GM23248 (cell line): ENCODE data around the gene PLXND1. TPM values are rescaled to one million over a fixed set of nuclear protein-coding genes. Genes with fewer than 3 reads are reported as not detected.

Experiments used
- DNase-seq: peaks from one replicate; pipeline ENCODE4 v3.0.0-alpha.2; 2015
- H2AFZ ChIP-seq: fragments of 200-600 bp; sonication (generic); 2 replicates; pipeline ENCODE4 v1.6.1; 2016; ENCODE audit warnings: antibody characterized with exemption
- H3F3A ChIP-seq: fragments of 200-600 bp; sonication (generic); 2 replicates; pipeline ENCODE4 v1.6.1; 2016; ENCODE audit warnings: mild to moderate bottlenecking, antibody characterized with exemption, mixed run types; ENCODE audit not compliant: insufficient read depth
- H3K27ac ChIP-seq: fragments of 200-600 bp; sonication (generic); 2 replicates; pipeline ENCODE4 v1.5.1; 2016; ENCODE audit warnings: mild to moderate bottlenecking
- H3K27me3 ChIP-seq: fragments of 200-600 bp; sonication (generic); replicated peaks from 2 replicates; pipeline ENCODE4 v1.6.1; 2016; ENCODE audit warnings: mild to moderate bottlenecking; ENCODE audit not compliant: insufficient read depth
- H3K36me3 ChIP-seq: fragments of 200-600 bp; sonication (generic); 2 replicates; pipeline ENCODE4 v1.6.1; 2016; ENCODE audit warnings: low read depth, mild to moderate bottlenecking
- H3K4me1 ChIP-seq: fragments of 200-600 bp; sonication (generic); 2 replicates; pipeline ENCODE4 v1.6.1; 2016; ENCODE audit warnings: mild to moderate bottlenecking; ENCODE audit not compliant: insufficient read depth
- H3K4me2 ChIP-seq: fragments of 200-600 bp; sonication (generic); one replicate; pipeline ENCODE4 v1.6.1; 2016; ENCODE audit warnings: mild to moderate bottlenecking; ENCODE audit not compliant: unreplicated experiment
- H3K4me3 ChIP-seq: fragments of 200-600 bp; sonication (generic); 2 replicates; pipeline ENCODE4 v1.5.1; 2016; ENCODE audit warnings: mild to moderate bottlenecking
- H3K79me2 ChIP-seq: fragments of 200-600 bp; sonication (generic); 2 replicates; pipeline ENCODE4 v1.6.1; 2016; ENCODE audit warnings: mild to moderate bottlenecking; ENCODE audit not compliant: insufficient read depth
- H3K9ac ChIP-seq: fragments of 200-600 bp; sonication (generic); 2 replicates; pipeline ENCODE4 v1.6.1; 2016; ENCODE audit warnings: mild to moderate bottlenecking
- H3K9me2 ChIP-seq: fragments of 200-600 bp; sonication (generic); 2 replicates; pipeline ENCODE4 v1.6.1; 2016; ENCODE audit warnings: mixed run types, mild to moderate bottlenecking, moderate library complexity; ENCODE audit not compliant: insufficient read depth
- H3K9me3 ChIP-seq: fragments of 200-600 bp; sonication (generic); one replicate; pipeline ENCODE4 v1.6.1; 2017; ENCODE audit warnings: low read depth
- H4K20me1 ChIP-seq: fragments of 200-600 bp; sonication (generic); 2 replicates; pipeline ENCODE4 v1.6.0; 2016; ENCODE audit not compliant: insufficient read depth
- EZH2 ChIP-seq: fragments of 200-600 bp; sonication (generic); IDR thresholded peaks from 2 replicates; pipeline ENCODE4 v1.6.1; 2018; ENCODE audit warnings: antibody characterized with exemption, mild to moderate bottlenecking; ENCODE audit not compliant: insufficient read depth, poor library complexity, severe bottlenecking
- EZH2phosphoT487 ChIP-seq: fragments of 200-600 bp; sonication (generic); IDR thresholded peaks from 2 replicates; pipeline ENCODE4 v1.6.1; 2018; ENCODE audit warnings: antibody characterized with exemption, moderate library complexity, mild to moderate bottlenecking, low read depth; ENCODE audit not compliant: insufficient read depth
- WGBS, 2 experiments: methylation state at CpG; one replicate each; pipeline ENCODE4 v1.1.6; 2015 to 2017; ENCODE audit warnings: low lambda C conversion rate in 2 of 2, low coverage in 1 of 2; ENCODE audit errors: missing lambda C conversion rate in 2 of 2; 5-methylcytosine and 5-hydroxymethylcytosine counted together
- in situ Hi-C: fragments of 300-500 bp; cut with MboI; formaldehyde crosslinking; loops from 2 replicates; pipeline ENCODE4 v1.15.0; 2020
- polyA plus RNA-seq: library from polyadenylated mRNA; unstranded; fragments of >200 nt; fragmentation: Nextera tagmentation; extraction: Ambion mirVana; gene quantifications from 2 replicates; pipeline ENCODE4 v1.2.1, GENCODE V29; 2016
- total RNA-seq: library from RNA; depleted of rRNA; stranded (reverse); fragments of >200 nt; shearing (Covaris generic); gene quantifications from 2 replicates; pipeline ENCODE4 v1.2.3, GENCODE V29; 2014

The PLXND1 gene
- total and polyA plus RNA-seq, 2 experiments from 2014 or later, result 37.4 to 83.0 TPM

DNA sequence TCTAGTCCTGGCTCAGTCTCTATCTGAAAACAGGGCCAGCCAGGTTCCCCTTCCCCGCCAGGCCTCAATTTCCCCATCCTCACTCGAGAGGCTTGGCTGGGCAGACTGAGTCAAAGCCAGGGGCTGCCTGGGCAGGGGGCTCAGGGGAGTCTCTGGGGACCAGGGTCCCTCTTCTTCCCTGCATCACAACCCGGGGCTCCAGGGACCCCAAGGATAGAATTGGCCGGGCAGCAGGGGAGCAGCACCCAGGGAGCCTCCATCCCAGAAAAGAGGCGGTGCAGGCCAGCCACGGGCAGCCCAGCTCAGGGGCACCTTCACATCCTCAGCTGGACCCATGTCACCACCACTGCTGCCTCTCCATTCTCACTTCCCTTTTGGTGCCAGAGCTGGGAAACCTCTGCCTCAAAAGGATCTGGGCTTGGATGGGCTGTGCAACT is 13.3 kb upstream of the PLXND1 start:
- no peaks in the 10 kb centered on the region for H4K20me1 ChIP-seq
- H3K4me2 ChIP-seq, result no peak overlapping the region
- 89 to 91% methylated on average over 6 of the region's 6 CpGs for WGBS, 2 experiments
- peaks cover 14% of the 10 kb centered on the region; the same call in 1 of the 2 replicates for H3F3A ChIP-seq
- H3K9me2 ChIP-seq, result no peaks in the 10 kb centered on the region
- H3K9ac ChIP-seq, result no peak overlapping the region
- TF ChIP-seq EZH2phosphoT487 (no peak), EZH2 (no peak)
- in situ Hi-C loops, result no loop called here
- peaks cover 14% of the 10 kb centered on the region for H3K4me1 ChIP-seq
- no peak overlapping the region for H3K27ac ChIP-seq
- H3K79me2 ChIP-seq, result no peaks in the 10 kb centered on the region
- H3K27me3 ChIP-seq, result no peaks in the 10 kb centered on the region
- no peaks in the 10 kb centered on the region for H3K9me3 ChIP-seq
- H3K4me3 ChIP-seq, result no peak overlapping the region
- no peaks in the 10 kb centered on the region for H3K36me3 ChIP-seq
- no peak overlapping the region for H2AFZ ChIP-seq
- DNase-seq, result no peak

- Histone ChIP-seq H3K27me3 (no peaks in the 10 kb centered on the region), H3K9me3 (no peaks in the 10 kb centered on the region), H3K4me1 (peaks cover 14% of the 10 kb centered on the region), H3K9me2 (no peaks in the 10 kb centered on the region), H3K27ac (no peak overlapping the region), H3K36me3 (no peaks in the 10 kb centered on the region), H4K20me1 (no peaks in the 10 kb centered on the region), H3K79me2 (no peaks in the 10 kb centered on the region), H3K4me3 (no peak overlapping the region), H3K9ac (no peak overlapping the region), H3K4me2 (no peak overlapping the region), H3F3A (peaks cover 14% of the 10 kb centered on the region; the same call in 1 of the 2 replicates), H2AFZ (no peak overlapping the region)
- DNase-seq, result no peak
- in situ Hi-C loops, result no loop called here
- WGBS, 2 experiments, result 94 to 96% methylated on average over 20 to 23 of the region's 23 CpGs
- TF ChIP-seq EZH2 (no peak), EZH2phosphoT487 (no peak)
Observed at GRCh38 chr3:129618901-129619671, 12.6 kb upstream of the PLXND1 start.

GRCh38 chr3:129618186-129618820 is 11.8 kb upstream of the PLXND1 start:
- H3F3A ChIP-seq, result peaks cover 14% of the 10 kb centered on the region; the same call in 1 of the 2 replicates
- WGBS, 2 experiments, result 83 to 87% methylated on average over 12 to 15 of the region's 15 CpGs
- H4K20me1 ChIP-seq, result no peaks in the 10 kb centered on the region
- H3K4me3 ChIP-seq, result no peak overlapping the region
- no peaks in the 10 kb centered on the region for H3K27me3 ChIP-seq
- H3K9me3 ChIP-seq, result no peaks in the 10 kb centered on the region
- H3K36me3 ChIP-seq, result no peaks in the 10 kb centered on the region
- no peak overlapping the region for H2AFZ ChIP-seq
- H3K9me2 ChIP-seq, result no peaks in the 10 kb centered on the region
- no peak for TF ChIP-seq EZH2
- no peak for TF ChIP-seq EZH2phosphoT487
- no peak overlapping the region for H3K27ac ChIP-seq
- no peak for DNase-seq
- in situ Hi-C loops, result no loop called here
- no peak overlapping the region for H3K4me2 ChIP-seq
- peaks cover 16% of the 10 kb centered on the region for H3K4me1 ChIP-seq
- H3K9ac ChIP-seq, result no peak overlapping the region
- H3K79me2 ChIP-seq, result no peaks in the 10 kb centered on the region

GRCh38 chr3:129617381-129618185 is 11.1 kb upstream of the PLXND1 start:
- H4K20me1 ChIP-seq, result no peaks in the 10 kb centered on the region
- TF ChIP-seq EZH2phosphoT487 (no peak), EZH2 (no peak)
- H3K27ac ChIP-seq, result no peak overlapping the region
- H2AFZ ChIP-seq, result no peak overlapping the region
- H3K4me2 ChIP-seq, result no peak overlapping the region
- in situ Hi-C loops, result no loop called here
- 83% methylated on average over 12 of the region's 12 CpGs for WGBS, 2 experiments
- no peaks in the 10 kb centered on the region for H3K36me3 ChIP-seq
- no peak for DNase-seq
- H3K4me1 ChIP-seq, result peaks cover 19% of the 10 kb centered on the region
- H3F3A ChIP-seq, result peaks cover 14% of the 10 kb centered on the region; the same call in 1 of the 2 replicates
- H3K4me3 ChIP-seq, result no peak overlapping the region
- no peaks in the 10 kb centered on the region for H3K9me2 ChIP-seq
- H3K9me3 ChIP-seq, result no peaks in the 10 kb centered on the region
- no peaks in the 10 kb centered on the region for H3K79me2 ChIP-seq
- no peaks in the 10 kb centered on the region for H3K27me3 ChIP-seq
- H3K9ac ChIP-seq, result peak overlapping the region; percentile 64
